BE2C (cell line): Measurements from ENCODE around the gene VWF.

Source experiments
- DNase-seq: peaks from one replicate; pipeline ENCODE4 v3.0.0-alpha.2; 2020
- H3K27me3 ChIP-seq: fragments of 250-450 bp; sonication (Bioruptor Pico); 2 replicates; pipeline ENCODE4 v1.5.1; 2020; ENCODE audit warnings: mild to moderate bottlenecking
- H3K36me3 ChIP-seq: fragments of 250-450 bp; sonication (Bioruptor Pico); 2 replicates; pipeline ENCODE4 v1.5.1; 2020; ENCODE audit warnings: mild to moderate bottlenecking
- H3K4me1 ChIP-seq: fragments of 250-450 bp; sonication (Bioruptor Pico); 2 replicates; pipeline ENCODE4 v1.5.1; 2020
- H3K4me3 ChIP-seq: 2 replicates; pipeline ENCODE4 v1.5.1; 2011; ENCODE audit warnings: low read depth, low read length
- H3K9me3 ChIP-seq: fragments of 250-450 bp; sonication (Bioruptor Pico); 2 replicates; pipeline ENCODE4 v1.5.1; 2020
- CTCF ChIP-seq: IDR thresholded peaks from 2 replicates; pipeline ENCODE4 v1.5.1; 2012; ENCODE audit warnings: mild to moderate bottlenecking, low read depth, low read length

VWF gene

GRCh38 chr12:6074427-6074826 lies 50.0 kb downstream of the VWF start:
- TF ChIP-seq CTCF: no peak

GRCh38 chr12:6073426-6073825 lies 51.0 kb downstream of the VWF start:
- Histone ChIP-seq H3K4me3 (no peak overlapping the region), H3K9me3 (no peaks in the 10 kb centered on the region), H3K4me1 (peaks cover 10% of the 10 kb centered on the region), H3K27me3 (no peaks in the 10 kb centered on the region), H3K36me3 (no peaks in the 10 kb centered on the region)
- no peak for TF ChIP-seq CTCF
- no peak for DNase-seq

More at GRCh38 chr12:6074427-6074826, 50.0 kb downstream of the VWF start:
- no peaks in the 10 kb centered on the region for H3K36me3 ChIP-seq
- H3K4me3 ChIP-seq: no peak overlapping the region
- H3K27me3 ChIP-seq: no peaks in the 10 kb centered on the region
- H3K9me3 ChIP-seq: no peaks in the 10 kb centered on the region
- H3K4me1 ChIP-seq: peaks cover 5% of the 10 kb centered on the region
- no peak for DNase-seq

GRCh38 chr12:6072302-6072752 lies 52.1 kb downstream of the VWF start:
- TF ChIP-seq CTCF: no peak
- Histone ChIP-seq H3K27me3 (no peaks in the 10 kb centered on the region), H3K4me1 (peaks cover 10% of the 10 kb centered on the region), H3K36me3 (no peaks in the 10 kb centered on the region), H3K4me3 (no peak overlapping the region), H3K9me3 (no peaks in the 10 kb centered on the region)
- no peak for DNase-seq

GRCh38 chr12:6071589-6071988 lies 52.9 kb downstream of the VWF start:
- H3K36me3 ChIP-seq: no peaks in the 10 kb centered on the region
- peaks cover 10% of the 10 kb centered on the region for H3K4me1 ChIP-seq
- TF ChIP-seq CTCF: no peak
- no peaks in the 10 kb centered on the region for H3K9me3 ChIP-seq
- no peak overlapping the region for H3K4me3 ChIP-seq
- H3K27me3 ChIP-seq: no peaks in the 10 kb centered on the region
- DNase-seq: no peak

GRCh38 chr12:6070472-6071257 lies 53.8 kb downstream of the VWF start:
- no peak for DNase-seq
- Histone ChIP-seq H3K4me3 (no peak overlapping the region), H3K36me3 (no peaks in the 10 kb centered on the region), H3K9me3 (no peaks in the 10 kb centered on the region), H3K27me3 (no peaks in the 10 kb centered on the region), H3K4me1 (peaks cover 10% of the 10 kb centered on the region)
- TF ChIP-seq CTCF: no peak

GRCh38 chr12:6069437-6070093 lies 54.9 kb downstream of the VWF start:
- no peak for DNase-seq
- peaks cover 8% of the 10 kb centered on the region for H3K4me1 ChIP-seq

More at GRCh38 chr12:6069437-6070093, 54.9 kb downstream of the VWF start:
- Histone ChIP-seq H3K9me3 (no peaks in the 10 kb centered on the region), H3K27me3 (no peaks in the 10 kb centered on the region), H3K36me3 (no peaks in the 10 kb centered on the region), H3K4me3 (no peak overlapping the region)
- TF ChIP-seq CTCF: no peak
